ENCODE data around the gene TSEN54.

GRCh38 chr17:75485688-75486087, 30.6 kb upstream of the TSEN54 start:
- TF ChIP-seq, protein P1, sequence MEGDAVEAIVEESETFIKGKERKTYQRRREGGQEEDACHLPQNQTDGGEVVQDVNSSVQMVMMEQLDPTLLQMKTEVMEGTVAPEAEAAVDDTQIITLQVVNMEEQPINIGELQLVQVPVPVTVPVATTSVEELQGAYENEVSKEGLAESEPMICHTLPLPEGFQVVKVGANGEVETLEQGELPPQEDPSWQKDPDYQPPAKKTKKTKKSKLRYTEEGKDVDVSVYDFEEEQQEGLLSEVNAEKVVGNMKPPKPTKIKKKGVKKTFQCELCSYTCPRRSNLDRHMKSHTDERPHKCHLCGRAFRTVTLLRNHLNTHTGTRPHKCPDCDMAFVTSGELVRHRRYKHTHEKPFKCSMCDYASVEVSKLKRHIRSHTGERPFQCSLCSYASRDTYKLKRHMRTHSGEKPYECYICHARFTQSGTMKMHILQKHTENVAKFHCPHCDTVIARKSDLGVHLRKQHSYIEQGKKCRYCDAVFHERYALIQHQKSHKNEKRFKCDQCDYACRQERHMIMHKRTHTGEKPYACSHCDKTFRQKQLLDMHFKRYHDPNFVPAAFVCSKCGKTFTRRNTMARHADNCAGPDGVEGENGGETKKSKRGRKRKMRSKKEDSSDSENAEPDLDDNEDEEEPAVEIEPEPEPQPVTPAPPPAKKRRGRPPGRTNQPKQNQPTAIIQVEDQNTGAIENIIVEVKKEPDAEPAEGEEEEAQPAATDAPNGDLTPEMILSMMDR (IDR thresholded peaks at IDR 0.05 in 4 of 5, conservative IDR thresholded peaks at IDR 0.05 in 1 of 5), result no peak
- TF ChIP-seq POLR2A (IDR thresholded peaks at IDR 0.05), result no peak

Data from gastrocnemius medialis (tissue), 4 donors.